A549 (cell line): ENCODE data around the gene CBFA2T3. TPM values are rescaled to one million over a fixed set of nuclear protein-coding genes. Genes with fewer than 3 reads are reported as not detected.

ENCODE experiments used
- ATAC-seq, 2 experiments: fragments of 200-7000 bp in 1 of 2; fragments of >200 bp in 1 of 2; cut with Nextera tagmentation in 1 of 2; cut with Tn5 transposase in 1 of 2; 3 replicates each; pipeline versions ENCODE4 v1.8.0 to v1.9.1; 2018 to 2020; ENCODE audit warnings: mild to moderate bottlenecking in 1 of 2, moderate library complexity in 1 of 2
- CTCF ChIA-PET: fragments of 300-600 bp; sonication (Branson Sonifier 250); formaldehyde crosslinking; extraction: SDS; loops from one replicate; lab custom pipeline; 2021; ENCODE audit warnings: antibody characterized with exemption, inconsistent platforms; lab: Yijun Ruan, JAX
- POLR2A ChIA-PET: fragments of 350-600 bp; formaldehyde crosslinking; extraction: SDS; loops from one replicate; lab custom pipeline; 2021; ENCODE audit warnings: antibody characterized with exemption, inconsistent platforms; lab: Yijun Ruan, JAX
- DNase-seq, 2 experiments: peaks; one replicate each; pipeline versions ENCODE4 v3.0.0 to v3.0.0-alpha.2; 2011 to 2016; ENCODE audit warnings: low read depth in 1 of 2, low spot score in 1 of 2
- FAIRE-seq: peaks from 2 replicates; lab custom pipeline; 2011; peaks lifted over from hg19 to GRCh38; lab: Jason Lieb, UNC
- H3K27ac ChIP-seq, 2 experiments: fragments of >200 bp; sonication (Bioruptor Twin); formaldehyde crosslinking; 3 replicates each; pipeline ENCODE4 v1.5.1; 2016 to 2017
- H3K4me1 ChIP-seq: fragments of >200 bp; sonication (Bioruptor Twin); formaldehyde crosslinking; 3 replicates; pipeline ENCODE4 v1.6.1; 2016
- H3K4me2 ChIP-seq: fragments of >200 bp; sonication (Bioruptor Twin); formaldehyde crosslinking; 3 replicates; pipeline ENCODE4 v1.6.1; 2016
- H3K4me3 ChIP-seq: fragments of >200 bp; sonication (Bioruptor Twin); formaldehyde crosslinking; 3 replicates; pipeline ENCODE4 v1.5.1; 2016
- H3K9me3 ChIP-seq: fragments of >200 bp; sonication (Bioruptor Twin); formaldehyde crosslinking; 3 replicates; pipeline ENCODE4 v1.6.1; 2016
- ATOH8 ChIP-seq: fragments of 250-450 bp; sonication (Bioruptor Pico); IDR thresholded peaks from 2 replicates; pipeline ENCODE4 v1.5.0; 2020; ENCODE audit warnings: low read depth, mild to moderate bottlenecking, moderate library complexity
- BCL3 ChIP-seq: fragments of >200 bp; sonication (Bioruptor Twin); formaldehyde crosslinking; IDR thresholded peaks from 3 replicates; pipeline ENCODE4 v1.6.1; 2016
- BHLHE40 ChIP-seq: IDR thresholded peaks from 2 replicates; pipeline ENCODE4 v1.6.1; 2012; ENCODE audit warnings: low read depth, low read length, inconsistent platforms
- CBX2 ChIP-seq: fragments of 200-600 bp; sonication (generic); IDR thresholded peaks from 2 replicates; pipeline ENCODE4 v1.6.1; 2016; ENCODE audit warnings: low read depth, mild to moderate bottlenecking, borderline replicate concordance
- CBX8 ChIP-seq: fragments of 200-600 bp; sonication (generic); IDR thresholded peaks from 2 replicates; pipeline ENCODE4 v1.6.1; 2016
- CEBPB ChIP-seq, 2 experiments: fragments of >200 bp in 1 of 2; sonication (Bioruptor Twin) in 1 of 2; formaldehyde crosslinking in 1 of 2; IDR thresholded peaks; 2 replicates each; pipeline ENCODE4 v1.6.1; 2012 to 2016
- CHD2 ChIP-seq: fragments of 150-350 bp; IDR thresholded peaks from 2 replicates; pipeline ENCODE4 v1.6.1; 2014; ENCODE audit warnings: low read length; ENCODE audit not compliant: partially characterized antibody
- CTCF ChIP-seq: fragments of >200 bp; sonication (Bioruptor Twin); formaldehyde crosslinking; IDR thresholded peaks from 3 replicates; pipeline ENCODE4 v1.5.1; 2016
- E2F6 ChIP-seq: IDR thresholded peaks from 2 replicates; pipeline ENCODE4 v1.6.1; 2012; ENCODE audit warnings: low read depth, borderline replicate concordance
- EHMT2 ChIP-seq: fragments of 200-600 bp; sonication (generic); IDR thresholded peaks from 2 replicates; pipeline ENCODE4 v1.6.1; 2016; ENCODE audit warnings: antibody characterized with exemption, low read depth, mild to moderate bottlenecking, moderate library complexity
- ESRRA ChIP-seq: fragments of 150-350 bp; IDR thresholded peaks from 2 replicates; pipeline ENCODE4 v1.6.1; 2014; ENCODE audit warnings: mild to moderate bottlenecking, low read length, borderline replicate concordance
- HDAC2 ChIP-seq: fragments of 200-600 bp; sonication (generic); IDR thresholded peaks from 2 replicates; pipeline ENCODE4 v1.6.1; 2016
- HES2 ChIP-seq: fragments of >200 bp; sonication (Bioruptor Twin); formaldehyde crosslinking; IDR thresholded peaks from 2 replicates; pipeline ENCODE4 v1.6.1; 2016
- HOXB13 ChIP-seq: fragments of 250-450 bp; sonication (Bioruptor Pico); IDR thresholded peaks from 2 replicates; pipeline ENCODE4 v1.5.0; 2020; ENCODE audit warnings: low read depth, mild to moderate bottlenecking, moderate library complexity
- JUN ChIP-seq, 2 experiments: fragments of >200 bp; sonication (Bioruptor Twin); formaldehyde crosslinking; IDR thresholded peaks; 2 replicates in 1 of 2; 3 replicates in 1 of 2; pipeline ENCODE4 v1.6.1; 2016 to 2017
- MAX ChIP-seq: IDR thresholded peaks from 2 replicates; pipeline ENCODE4 v1.6.1; 2012
- MYC ChIP-seq: IDR thresholded peaks from 2 replicates; pipeline ENCODE4 v1.6.1; 2012; ENCODE audit warnings: mild to moderate bottlenecking, inconsistent platforms, low read length, improper control_type of control experiment, borderline replicate concordance
- NPAS2 ChIP-seq: fragments of 250-450 bp; sonication (Bioruptor Pico); IDR thresholded peaks from 2 replicates; pipeline ENCODE4 v1.8.0; 2022; ENCODE audit warnings: mild to moderate bottlenecking, moderate library complexity, borderline replicate concordance
- PBX3 ChIP-seq: IDR thresholded peaks from 2 replicates; pipeline ENCODE4 v1.6.1; 2012
- POLR2A ChIP-seq: IDR thresholded peaks from 2 replicates; pipeline ENCODE4 v1.6.1; 2012; ENCODE audit warnings: mild to moderate bottlenecking, low read length
- POLR2AphosphoS2 ChIP-seq: conservative IDR thresholded peaks from 2 replicates; pipeline ENCODE4 v1.6.1; 2012; ENCODE audit warnings: low read length, improper control_type of control experiment, inconsistent platforms
- RARB ChIP-seq: fragments of 250-450 bp; sonication (Bioruptor Pico); IDR thresholded peaks from 2 replicates; pipeline ENCODE4 v1.8.0; 2021; ENCODE audit warnings: mild to moderate bottlenecking, moderate library complexity
- RCOR1 ChIP-seq: fragments of 150-350 bp; IDR thresholded peaks from 2 replicates; pipeline ENCODE4 v1.6.1; 2014; ENCODE audit warnings: antibody characterized with exemption, low read length, low read depth
- RFX5 ChIP-seq: fragments of 450-650 bp; IDR thresholded peaks from 2 replicates; pipeline ENCODE4 v1.7.1; 2014; ENCODE audit warnings: antibody characterized with exemption, mild to moderate bottlenecking, moderate library complexity
- SMC3 ChIP-seq: fragments of >200 bp; sonication (Bioruptor Twin); formaldehyde crosslinking; IDR thresholded peaks from 3 replicates; pipeline ENCODE4 v1.6.1; 2018; ENCODE audit warnings: inconsistent platforms
- SREBF2 ChIP-seq: fragments of 450-650 bp; IDR thresholded peaks from 2 replicates; pipeline ENCODE4 v1.6.1; 2014; ENCODE audit warnings: mild to moderate bottlenecking, moderate library complexity
- ZNF302 ChIP-seq: fragments of 250-450 bp; sonication (Bioruptor Pico); IDR thresholded peaks from 2 replicates; pipeline ENCODE4 v1.9.0; 2021; ENCODE audit warnings: inconsistent platforms, mild to moderate bottlenecking, moderate library complexity
- ZSCAN20 ChIP-seq: fragments of 250-450 bp; sonication (Bioruptor Pico); IDR thresholded peaks from 2 replicates; pipeline ENCODE4 v1.8.0; 2022; ENCODE audit warnings: mild to moderate bottlenecking, moderate library complexity
- WGBS: methylation state at CpG from one replicate; pipeline ENCODE4 v1.1.6; 2017; ENCODE audit errors: missing lambda C conversion rate; 5-methylcytosine and 5-hydroxymethylcytosine counted together
- polyA plus RNA-seq, 4 experiments: library from polyadenylated mRNA; depleted of rRNA in 3 of 4; stranded (reverse); fragments of >200 nt; fragmentation: RNase III in 1 of 4; extraction: RNeasy Plus Mini Kit Qiagen cat#74134 plus additional on column Dnase treatment in 1 of 4; gene quantifications; 2 replicates in 3 of 4; 3 replicates in 1 of 4; pipeline ENCODE4 v1.2.3, GENCODE V29; 2011 to 2017

CBFA2T3 gene
- polyA plus RNA-seq, 2 of the 4 experiments (the other 2 are of a cell fraction): 0.08 TPM; not detected in 1

- no peaks in the 10 kb centered on the region for H3K4me1 ChIP-seq
- TF ChIP-seq HOXB13 (CRISPR knock-in tag): no peak
- TF ChIP-seq POLR2A: no peak
- no peak for TF ChIP-seq JUN (IDR thresholded peaks at IDR 0.05)
- TF ChIP-seq CEBPB (IDR thresholded peaks at IDR 0.05): no peak
- TF ChIP-seq BHLHE40: no peak
- no peak for TF ChIP-seq CHD2
- no peak for TF ChIP-seq EHMT2
- TF ChIP-seq RARB (CRISPR knock-in tag): no peak
- no peak for TF ChIP-seq HES2
- no peak for TF ChIP-seq RFX5
- TF ChIP-seq NPAS2: no peak
- TF ChIP-seq CTCF: no peak
- no peak for TF ChIP-seq MAX
- no peak for TF ChIP-seq HDAC2
- no peak for TF ChIP-seq SMC3
- TF ChIP-seq ATOH8 (CRISPR knock-in tag): no peak
- no peak for TF ChIP-seq PBX3
- no peak for TF ChIP-seq E2F6
- TF ChIP-seq CBX2: no peak
- H3K4me2 ChIP-seq: no peak overlapping the region
- 83% methylated on average over 11 of the region's 11 CpGs for WGBS
- DNase-seq (no peak), ATAC-seq (no peak), FAIRE-seq (no peak)
- ChIA-PET CTCF (interaction anchor here (0.6 to 1.5 kb wide), 3 partner anchors 8 to 379 kb away, joined by 3 to 4 read pairs (median 3); no protein-coding TSS in a partner anchor), POLR2A (no interaction called here)
- H3K4me3 ChIP-seq: no peak overlapping the region
- no peaks in the 10 kb centered on the region for H3K9me3 ChIP-seq
- no peak overlapping the region for H3K27ac ChIP-seq
Measured at GRCh38 chr16:88830258-88830657, 146.7 kb downstream of the CBFA2T3 start.

- no peak for FAIRE-seq
- POLR2A ChIA-PET: no interaction called here
Measured at GRCh38 chr16:88828711-88829110, 148.3 kb downstream of the CBFA2T3 start.

More at GRCh38 chr16:88828711-88829110, 148.3 kb downstream of the CBFA2T3 start:
- H3K4me2 ChIP-seq: no peak overlapping the region
- 85% methylated on average over 24 of the region's 24 CpGs for WGBS
- no peaks in the 10 kb centered on the region for H3K4me1 ChIP-seq
- CTCF ChIA-PET: interaction anchor here (1.3 to 3.9 kb wide), 3 partner anchors 12 to 92 kb away, joined by 3 to 27 read pairs (median 5); no protein-coding TSS in a partner anchor
- H3K4me3 ChIP-seq: no peak overlapping the region
- no peak overlapping the region for H3K27ac ChIP-seq
- no peak for TF ChIP-seq MAX
- TF ChIP-seq ZNF302 (CRISPR knock-in tag): no peak
- no peak for TF ChIP-seq SMC3
- no peak for TF ChIP-seq MYC
- no peak for TF ChIP-seq SREBF2
- TF ChIP-seq CTCF: no peak
- TF ChIP-seq ESRRA: no peak
- no peak for TF ChIP-seq CBX8
- TF ChIP-seq NPAS2: no peak
- TF ChIP-seq RCOR1: no peak
- no peak for TF ChIP-seq BCL3
- no peak for TF ChIP-seq HOXB13 (CRISPR knock-in tag)
- TF ChIP-seq ZSCAN20: no peak
- no peak for TF ChIP-seq POLR2AphosphoS2
- H3K9me3 ChIP-seq: no peaks in the 10 kb centered on the region
- DNase-seq (no peak), ATAC-seq (no peak)
